Suppressor macrophage treated with lipopolysaccharide for 1 hour (primary cell): ENCODE data around the gene MAFB.
A peak's percentile ranks its signal among the peaks of the same experiment; 100 is the strongest.

Experiments used
- DNase-seq, 3 donors: peaks; one replicate each; pipeline ENCODE4 v3.0.0-alpha.2; 2020 to 2022

MAFB gene

GRCh38 chr20:40702504-40702903 is 13.5 kb upstream of the MAFB start:
- DNase-seq, result no peak

- DNase-seq, result no peak
These were observed 9.7 kb upstream of the MAFB start for GRCh38 chr20:40698744-40699143.

GRCh38 chr20:40698281-40698680 is 9.2 kb upstream of the MAFB start:
- no peak for DNase-seq

GRCh38 chr20:40697541-40697940 is 8.5 kb upstream of the MAFB start:
- peak; percentile 42 to 58 (median 52) for DNase-seq

DNA sequence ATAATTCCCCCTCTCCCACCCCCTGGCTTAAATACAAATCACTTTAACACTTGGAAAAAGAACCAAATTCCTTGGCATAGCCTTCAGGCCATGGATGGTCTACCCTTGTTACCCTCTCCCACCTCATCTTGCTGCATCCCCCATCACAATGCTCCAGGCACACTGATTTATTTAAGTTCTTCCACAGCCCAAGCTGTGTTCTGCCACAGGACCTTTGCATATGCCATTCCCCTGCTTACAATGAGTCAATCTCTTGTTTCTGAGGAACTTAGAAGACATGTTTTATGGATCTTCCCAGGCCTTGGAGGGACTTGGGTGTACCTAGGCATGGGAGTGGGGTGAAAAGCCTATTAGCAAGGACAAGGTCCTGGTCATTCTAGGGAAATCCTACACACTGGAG is 6.2 kb upstream of the MAFB start:
- DNase-seq, result no peak

GRCh38 chr20:40694246-40694645 is 5.2 kb upstream of the MAFB start:
- no peak for DNase-seq

- DNase-seq, result peak in 1 of 3 donors; percentile 20
These were observed 3.4 kb upstream of the MAFB start for GRCh38 chr20:40692240-40693011.

GRCh38 chr20:40691566-40692239 is 2.7 kb upstream of the MAFB start:
- DNase-seq, result no peak

- peak in 2 of 3 donors; percentile 18 to 19 for DNase-seq
These were observed 2.0 kb upstream of the MAFB start for GRCh38 chr20:40690836-40691565.

DNA sequence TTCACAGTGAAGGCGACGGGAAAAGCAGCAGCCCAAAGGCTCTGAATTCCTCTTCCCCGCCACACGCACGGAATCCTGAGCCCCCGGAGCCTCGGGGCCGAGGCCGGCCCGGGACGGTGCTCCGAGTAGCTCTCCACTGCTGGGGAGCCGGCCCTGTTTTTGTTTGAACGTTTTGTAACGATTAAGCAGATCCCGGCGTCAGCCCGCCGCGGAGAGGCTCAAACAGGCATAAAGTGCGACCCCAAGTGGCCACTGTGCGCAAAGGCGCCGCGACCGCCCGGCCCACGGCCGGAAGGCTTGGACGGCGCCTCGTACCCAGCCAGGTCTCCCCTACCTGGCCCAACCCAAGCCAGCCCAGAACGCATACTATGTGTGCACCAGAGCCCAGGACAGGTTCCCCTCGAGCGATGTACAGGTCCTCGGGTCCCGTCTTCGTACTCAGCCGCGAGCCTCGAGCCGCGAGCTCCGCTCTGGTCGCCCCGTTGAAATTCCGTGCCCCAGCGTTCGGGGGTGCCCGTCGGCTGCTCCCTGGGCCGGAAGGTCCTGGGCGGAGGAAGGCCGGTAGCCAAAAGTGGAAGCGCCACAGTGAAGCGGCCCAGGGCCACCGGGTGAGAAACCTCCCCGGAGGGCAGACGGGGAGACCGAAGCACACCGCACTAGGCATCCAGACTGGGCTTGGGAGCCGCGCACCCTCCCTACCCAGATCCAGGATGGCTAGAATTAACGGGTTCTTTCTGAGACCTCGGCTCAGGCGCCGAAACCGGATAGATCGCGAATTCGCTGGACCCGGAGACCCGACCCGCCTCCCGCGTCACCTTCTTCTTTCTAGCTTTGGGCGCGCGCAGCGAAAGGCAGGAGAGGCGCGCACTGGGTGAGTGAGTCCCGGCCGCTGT is 1.2 kb upstream of the MAFB start:
- DNase-seq, result peak; percentile 95 to 96 (median 95)

GRCh38 chr20:40688129-40689099 is 622 bp downstream of the MAFB start:
- DNase-seq, result peak in 2 of 3 donors; percentile 19 to 52

DNA sequence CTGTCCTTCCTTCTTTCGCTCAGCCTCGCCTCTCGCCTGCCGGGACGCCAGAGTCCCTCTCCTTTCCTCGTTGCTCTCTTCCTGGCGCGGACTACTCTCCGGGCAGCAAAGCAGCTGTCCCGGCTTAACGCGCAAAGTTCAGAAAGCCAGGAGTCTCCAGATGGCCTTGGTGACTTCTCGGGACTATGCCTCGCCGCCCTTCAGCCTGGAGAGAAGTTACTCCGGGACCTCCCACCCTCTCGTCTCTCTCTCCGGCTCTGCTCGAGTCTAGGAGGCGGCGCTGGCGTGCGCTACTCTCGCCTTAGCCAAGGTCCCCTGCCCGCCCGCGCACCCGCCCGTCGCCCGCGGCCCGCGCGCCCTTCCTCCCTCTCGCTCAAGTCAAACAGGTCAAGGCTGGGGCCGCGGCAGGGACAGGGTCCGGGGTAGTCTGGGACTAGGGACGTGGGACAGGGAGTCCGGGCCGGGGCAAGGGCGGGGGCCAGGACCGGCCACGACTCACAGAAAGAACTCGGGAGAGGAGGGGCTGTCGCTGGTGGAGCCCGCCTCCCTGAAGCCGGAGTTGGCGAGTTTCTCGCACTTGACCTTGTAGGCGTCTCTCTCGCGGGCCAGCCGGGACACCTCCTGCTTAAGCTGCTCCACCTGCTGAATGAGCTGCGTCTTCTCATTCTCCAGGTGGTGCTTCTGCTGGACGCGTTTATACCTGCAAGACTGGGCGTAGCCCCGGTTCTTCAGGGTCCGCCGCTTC is 1.5 kb downstream of the MAFB start:
- DNase-seq, result peak; percentile 69 to 84 (median 70)

- DNase-seq, result peak; percentile 34 to 54 (median 43)
These were observed 2.1 kb downstream of the MAFB start for GRCh38 chr20:40686893-40687292.

GRCh38 chr20:40686434-40686882 is 2.6 kb downstream of the MAFB start:
- peak; percentile 30 to 38 (median 30) for DNase-seq

DNA sequence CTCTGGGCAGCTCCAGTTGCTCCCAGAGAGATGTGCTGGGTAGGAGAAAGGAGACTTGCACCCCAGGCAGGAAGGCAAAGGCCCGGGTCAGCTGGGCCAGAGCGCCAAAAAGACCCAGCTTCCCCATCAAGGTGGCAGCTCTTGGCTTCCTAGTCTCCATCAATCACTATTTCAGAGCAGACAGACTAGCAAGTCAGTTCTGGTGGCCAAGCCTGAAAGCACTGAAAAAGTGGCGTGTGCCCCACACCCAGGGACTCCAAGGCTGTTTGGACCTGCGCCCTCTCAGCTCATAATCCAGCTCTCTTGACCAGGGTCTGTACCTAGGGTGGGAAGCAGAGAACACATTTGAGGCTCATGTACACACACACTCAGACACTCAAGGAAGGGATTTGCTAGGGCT is 3.7 kb downstream of the MAFB start:
- peak in 1 of 3 donors; percentile 41 for DNase-seq

GRCh38 chr20:40683894-40684268 is 5.2 kb downstream of the MAFB start:
- DNase-seq, result peak in 1 of 3 donors; percentile 16

DNA sequence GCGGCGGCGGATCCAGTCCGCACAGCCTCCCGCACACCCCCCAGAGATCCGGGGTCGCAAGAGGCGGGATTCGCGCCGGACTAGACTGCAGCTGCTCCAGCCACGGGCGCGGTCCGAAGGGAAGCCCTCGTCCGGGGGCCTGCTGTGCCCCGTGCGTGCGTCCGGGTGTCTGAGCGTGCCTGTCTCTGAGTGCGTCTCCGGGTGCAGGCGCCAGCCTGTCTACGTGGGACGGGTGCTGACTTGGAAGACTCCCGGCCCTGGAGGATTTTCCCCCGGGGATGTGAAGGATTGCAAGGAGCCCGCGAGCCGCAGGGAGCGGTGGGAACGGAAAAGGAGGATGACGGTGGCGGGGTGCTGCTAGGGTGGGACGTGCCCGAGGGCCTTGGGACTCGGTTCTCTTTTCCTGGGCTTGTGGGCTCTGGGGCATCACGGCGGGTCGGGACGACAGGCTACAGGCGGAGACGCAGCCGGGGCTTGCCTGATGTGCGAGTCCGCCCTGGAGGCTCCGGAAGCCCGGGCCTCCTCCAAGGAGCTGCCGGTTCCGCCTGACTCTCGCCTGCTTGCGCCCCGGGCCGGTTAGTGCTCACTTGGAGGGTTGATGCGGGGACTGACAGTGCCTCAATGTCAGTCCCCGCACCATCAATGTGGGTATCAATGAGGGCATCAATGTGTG is 5.7 kb downstream of the MAFB start:
- peak; percentile 72 to 75 (median 74) for DNase-seq

GRCh38 chr20:40682104-40682981 is 6.7 kb downstream of the MAFB start:
- peak in 2 of 3 donors; percentile 28 to 41 for DNase-seq

DNA sequence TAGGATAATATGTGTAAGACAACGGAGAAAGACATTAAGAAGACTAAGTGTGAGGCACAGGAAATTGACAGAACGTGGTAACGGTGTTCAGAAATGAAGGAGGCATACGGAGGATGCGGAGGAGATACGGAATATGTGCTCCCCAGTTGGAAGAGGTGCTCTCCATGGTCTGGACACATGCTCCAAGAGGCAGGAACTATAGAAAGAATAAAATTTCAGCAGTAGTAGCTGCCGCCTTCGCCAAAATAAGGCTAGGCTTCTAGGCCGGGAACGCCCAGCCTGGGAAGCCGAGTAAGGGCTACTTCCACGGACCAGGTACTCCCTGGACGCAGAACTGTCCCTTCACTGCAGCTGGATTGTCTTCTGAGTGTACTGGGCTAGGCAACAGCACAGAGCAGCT is 7.4 kb downstream of the MAFB start:
- DNase-seq, result no peak
